22Rv1 (cell line): Measurements from ENCODE around the gene RNF20.

ENCODE experiments used
- CTCF ChIP-seq: fragments of 450-650 bp; IDR thresholded peaks from 2 replicates; pipeline ENCODE4 v1.5.1; 2017; ENCODE audit warnings: mild to moderate bottlenecking
- ZFX ChIP-seq: fragments of 450-650 bp; IDR thresholded peaks from 2 replicates; pipeline ENCODE4 v1.6.1; 2017; ENCODE audit warnings: antibody characterized with exemption, borderline replicate concordance

- TF ChIP-seq CTCF (no peak), ZFX (no peak)
Observed at GRCh38 chr9:101605547-101605946, 71.9 kb downstream of the RNF20 start.
